ENCODE measurements around the gene RDX. TPM values are rescaled to one million over a fixed set of nuclear protein-coding genes. Genes with fewer than 3 reads are reported as not detected.
A peak's percentile ranks its signal among the peaks of the same experiment; 100 is the strongest.

Gene RDX
- total and polyA plus RNA-seq, 2 of the 13 experiments (the other 11 are each of a cell fraction or from before 2014, with no cell fraction given), result 20.7 to 63.1 TPM

- TF ChIP-seq GATAD2A (CRISPR knock-in tag; IDR thresholded peaks at IDR 0.05), result peak; percentile 56
- no peak for TF ChIP-seq RBM22 (optimal IDR thresholded peaks at IDR 0.05; ENCODE audit: low read length)
- no peak for TF ChIP-seq ZBTB7A (CRISPR knock-in tag; IDR thresholded peaks at IDR 0.05)
- TF ChIP-seq REXO4 (CRISPR knock-in tag; IDR thresholded peaks at IDR 0.05; ENCODE audit: borderline replicate concordance), result no peak
- TF ChIP-seq, protein P1, sequence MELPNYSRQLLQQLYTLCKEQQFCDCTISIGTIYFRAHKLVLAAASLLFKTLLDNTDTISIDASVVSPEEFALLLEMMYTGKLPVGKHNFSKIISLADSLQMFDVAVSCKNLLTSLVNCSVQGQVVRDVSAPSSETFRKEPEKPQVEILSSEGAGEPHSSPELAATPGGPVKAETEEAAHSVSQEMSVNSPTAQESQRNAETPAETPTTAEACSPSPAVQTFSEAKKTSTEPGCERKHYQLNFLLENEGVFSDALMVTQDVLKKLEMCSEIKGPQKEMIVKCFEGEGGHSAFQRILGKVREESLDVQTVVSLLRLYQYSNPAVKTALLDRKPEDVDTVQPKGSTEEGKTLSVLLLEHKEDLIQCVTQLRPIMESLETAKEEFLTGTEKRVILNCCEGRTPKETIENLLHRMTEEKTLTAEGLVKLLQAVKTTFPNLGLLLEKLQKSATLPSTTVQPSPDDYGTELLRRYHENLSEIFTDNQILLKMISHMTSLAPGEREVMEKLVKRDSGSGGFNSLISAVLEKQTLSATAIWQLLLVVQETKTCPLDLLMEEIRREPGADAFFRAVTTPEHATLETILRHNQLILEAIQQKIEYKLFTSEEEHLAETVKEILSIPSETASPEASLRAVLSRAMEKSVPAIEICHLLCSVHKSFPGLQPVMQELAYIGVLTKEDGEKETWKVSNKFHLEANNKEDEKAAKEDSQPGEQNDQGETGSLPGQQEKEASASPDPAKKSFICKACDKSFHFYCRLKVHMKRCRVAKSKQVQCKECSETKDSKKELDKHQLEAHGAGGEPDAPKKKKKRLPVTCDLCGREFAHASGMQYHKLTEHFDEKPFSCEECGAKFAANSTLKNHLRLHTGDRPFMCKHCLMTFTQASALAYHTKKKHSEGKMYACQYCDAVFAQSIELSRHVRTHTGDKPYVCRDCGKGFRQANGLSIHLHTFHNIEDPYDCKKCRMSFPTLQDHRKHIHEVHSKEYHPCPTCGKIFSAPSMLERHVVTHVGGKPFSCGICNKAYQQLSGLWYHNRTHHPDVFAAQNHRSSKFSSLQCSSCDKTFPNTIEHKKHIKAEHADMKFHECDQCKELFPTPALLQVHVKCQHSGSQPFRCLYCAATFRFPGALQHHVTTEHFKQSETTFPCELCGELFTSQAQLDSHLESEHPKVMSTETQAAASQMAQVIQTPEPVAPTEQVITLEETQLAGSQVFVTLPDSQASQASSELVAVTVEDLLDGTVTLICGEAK (IDR thresholded peaks at IDR 0.05), result no peak
- TF ChIP-seq, protein P1 (CRISPR knock-in tag; IDR thresholded peaks at IDR 0.05), result no peak
- no peak for TF ChIP-seq ZNF549 (CRISPR knock-in tag; IDR thresholded peaks at IDR 0.05)
- TF ChIP-seq TRIM22 (IDR thresholded peaks at IDR 0.05), result no peak
- TF ChIP-seq, protein P2, sequence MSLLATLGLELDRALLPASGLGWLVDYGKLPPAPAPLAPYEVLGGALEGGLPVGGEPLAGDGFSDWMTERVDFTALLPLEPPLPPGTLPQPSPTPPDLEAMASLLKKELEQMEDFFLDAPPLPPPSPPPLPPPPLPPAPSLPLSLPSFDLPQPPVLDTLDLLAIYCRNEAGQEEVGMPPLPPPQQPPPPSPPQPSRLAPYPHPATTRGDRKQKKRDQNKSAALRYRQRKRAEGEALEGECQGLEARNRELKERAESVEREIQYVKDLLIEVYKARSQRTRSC (CRISPR knock-in tag; IDR thresholded peaks at IDR 0.05; ENCODE audit: low read depth), result no peak
- TF ChIP-seq TGIF2 (CRISPR knock-in tag; IDR thresholded peaks at IDR 0.05), result no peak
- no peak for TF ChIP-seq ZNF879 (CRISPR knock-in tag; IDR thresholded peaks at IDR 0.05)
- no peak for TF ChIP-seq ZSCAN31 (CRISPR knock-in tag; IDR thresholded peaks at IDR 0.05; ENCODE audit: low read depth)
- no peak for TF ChIP-seq ZNF780A (CRISPR knock-in tag; IDR thresholded peaks at IDR 0.05)
- no peak for TF ChIP-seq ZNF546 (CRISPR knock-in tag; conservative IDR thresholded peaks at IDR 0.05)
- no peak for TF ChIP-seq HES4 (CRISPR knock-in tag; IDR thresholded peaks at IDR 0.05; ENCODE audit: borderline replicate concordance)
- TF ChIP-seq BRF2 (CRISPR knock-in tag; IDR thresholded peaks at IDR 0.05), result no peak
Measured at GRCh38 chr11:110303414-110303826, 7.0 kb upstream of the RDX start (continued).

Measured in HepG2 (cell line).